D721Med (cell line): ENCODE results near the gene EPHA6.

Source experiments
- DNase-seq: peaks from one replicate; pipeline ENCODE4 v3.0.0; 2011; ENCODE audit warnings: low spot score; ENCODE audit not compliant: insufficient read length
- FAIRE-seq: peaks from 2 replicates; lab custom pipeline; 2011; peaks lifted over from hg19 to GRCh38; lab: Jason Lieb, UNC
- TF ChIP-seq, protein P1 (sequence below): IDR thresholded peaks from 2 replicates; pipeline ENCODE4 v1.5.1; 2012; ENCODE audit warnings: mild to moderate bottlenecking, control low read depth; ENCODE audit not compliant: insufficient read depth; ENCODE audit errors: missing control alignments

Gene EPHA6

GRCh38 chr3:96986241-96986640 is 171.8 kb downstream of the EPHA6 start:
- DNase-seq, result no peak
- TF ChIP-seq, protein P1, sequence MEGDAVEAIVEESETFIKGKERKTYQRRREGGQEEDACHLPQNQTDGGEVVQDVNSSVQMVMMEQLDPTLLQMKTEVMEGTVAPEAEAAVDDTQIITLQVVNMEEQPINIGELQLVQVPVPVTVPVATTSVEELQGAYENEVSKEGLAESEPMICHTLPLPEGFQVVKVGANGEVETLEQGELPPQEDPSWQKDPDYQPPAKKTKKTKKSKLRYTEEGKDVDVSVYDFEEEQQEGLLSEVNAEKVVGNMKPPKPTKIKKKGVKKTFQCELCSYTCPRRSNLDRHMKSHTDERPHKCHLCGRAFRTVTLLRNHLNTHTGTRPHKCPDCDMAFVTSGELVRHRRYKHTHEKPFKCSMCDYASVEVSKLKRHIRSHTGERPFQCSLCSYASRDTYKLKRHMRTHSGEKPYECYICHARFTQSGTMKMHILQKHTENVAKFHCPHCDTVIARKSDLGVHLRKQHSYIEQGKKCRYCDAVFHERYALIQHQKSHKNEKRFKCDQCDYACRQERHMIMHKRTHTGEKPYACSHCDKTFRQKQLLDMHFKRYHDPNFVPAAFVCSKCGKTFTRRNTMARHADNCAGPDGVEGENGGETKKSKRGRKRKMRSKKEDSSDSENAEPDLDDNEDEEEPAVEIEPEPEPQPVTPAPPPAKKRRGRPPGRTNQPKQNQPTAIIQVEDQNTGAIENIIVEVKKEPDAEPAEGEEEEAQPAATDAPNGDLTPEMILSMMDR, result no peak
- FAIRE-seq, result no peak

DNA sequence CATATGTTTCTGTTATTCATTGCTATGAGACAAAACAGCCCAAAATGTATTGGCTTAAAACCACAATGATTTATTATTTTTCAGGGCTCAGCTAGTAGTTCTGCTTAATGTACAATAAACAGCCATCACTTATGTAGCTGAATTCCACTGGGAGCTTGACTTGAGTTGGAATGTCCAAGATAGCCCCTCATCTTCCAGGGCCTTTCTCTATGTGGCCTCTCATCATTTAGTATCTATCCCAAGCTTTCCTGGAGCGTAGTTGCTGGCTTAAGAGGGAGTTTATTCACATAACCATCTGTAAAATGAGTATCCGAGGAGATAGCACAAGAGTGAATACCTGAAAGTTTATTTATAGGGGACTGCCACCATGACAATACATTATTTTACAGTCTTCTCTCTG is 176.8 kb downstream of the EPHA6 start:
- DNase-seq, result no peak
- no peak for FAIRE-seq
- TF ChIP-seq, protein P1, result no peak

GRCh38 chr3:96991800-96992365 is 177.5 kb downstream of the EPHA6 start:
- FAIRE-seq (no peak), DNase-seq (no peak)
- TF ChIP-seq, protein P1, result no peak

GRCh38 chr3:96994988-96995387 is 180.6 kb downstream of the EPHA6 start:
- TF ChIP-seq, protein P1, result no peak
- no peak for FAIRE-seq
- no peak for DNase-seq

- DNase-seq, result no peak
- FAIRE-seq, result no peak
- TF ChIP-seq, protein P1, result no peak
These were observed 181.6 kb downstream of the EPHA6 start for GRCh38 chr3:96996009-96996408.

GRCh38 chr3:97001611-97002010 is 187.2 kb downstream of the EPHA6 start:
- DNase-seq (no peak), FAIRE-seq (no peak)
- TF ChIP-seq, protein P1, result no peak

- FAIRE-seq (no peak), DNase-seq (no peak)
- TF ChIP-seq, protein P1, result no peak
These were observed 195.1 kb downstream of the EPHA6 start for GRCh38 chr3:97009427-97010019.
